Measurements from ENCODE around the gene OPRD1.
"Not testable (repeated sequence)": the region's sequence is repeated elsewhere in the genome, so short reads cannot be mapped to it uniquely, and the experiment has no call there.

Gene OPRD1

GRCh38 chr1:28836421-28836956, 24.5 kb downstream of the OPRD1 start:
- Histone ChIP-seq H4K20me1 (ENCODE audit: insufficient read depth, low read length, poor library complexity, severe bottlenecking) (no peaks in the 10 kb centered on the region), H3K4me2 (ENCODE audit: low read depth, low read length, poor library complexity, severe bottlenecking) (no peak overlapping the region), H3K79me2 (ENCODE audit: insufficient read depth, low read length) (no peaks in the 10 kb centered on the region), H3K9me2 (replicated peaks; ENCODE audit: low read depth, low read length) (no peaks in the 10 kb centered on the region), H3K9ac (ENCODE audit: low read depth, low read length, poor library complexity, severe bottlenecking) (no peak overlapping the region), H3K4me3 (ENCODE audit: low read length, poor library complexity, severe bottlenecking) (no peak overlapping the region), H3K36me3 (ENCODE audit: insufficient read depth, low read length) (no peaks in the 10 kb centered on the region), H3K9me3 (ENCODE audit: insufficient read depth, low read depth, low read length) (no peaks in the 10 kb centered on the region), H3K4me1 (ENCODE audit: insufficient read depth, low read length, poor library complexity, severe bottlenecking) (no peaks in the 10 kb centered on the region), H3K27me3 (ENCODE audit: insufficient read depth, low read length, poor library complexity, severe bottlenecking) (no peaks in the 10 kb centered on the region), H2AFZ (ENCODE audit: low read length) (no peak overlapping the region), H3F3A (ENCODE audit: low read depth) (no peaks in the 10 kb centered on the region)
- TF ChIP-seq CTCF (conservative IDR thresholded peaks at IDR 0.05; ENCODE audit: low read length), result no peak
- TF ChIP-seq EZH2phosphoT487 (IDR thresholded peaks at IDR 0.05; ENCODE audit: borderline replicate concordance), result no peak

- H3K4me1 ChIP-seq (ENCODE audit: insufficient read depth, low read length, poor library complexity, severe bottlenecking), result peaks cover 5% of the 10 kb centered on the region
- no peaks in the 10 kb centered on the region for H3K9me2 ChIP-seq (replicated peaks; ENCODE audit: low read depth, low read length)
- H3K9ac ChIP-seq (ENCODE audit: low read depth, low read length, poor library complexity, severe bottlenecking), result no peak overlapping the region
- no peaks in the 10 kb centered on the region for H3K79me2 ChIP-seq (ENCODE audit: insufficient read depth, low read length)
- H3K9me3 ChIP-seq (ENCODE audit: insufficient read depth, low read depth, low read length), result no peaks in the 10 kb centered on the region
- no peak overlapping the region for H3K4me3 ChIP-seq (ENCODE audit: low read length, poor library complexity, severe bottlenecking)
- H3K4me2 ChIP-seq (ENCODE audit: low read depth, low read length, poor library complexity, severe bottlenecking), result no peak overlapping the region
- no peak overlapping the region for H2AFZ ChIP-seq (ENCODE audit: low read length)
- H3K27me3 ChIP-seq (ENCODE audit: insufficient read depth, low read length, poor library complexity, severe bottlenecking), result no peaks in the 10 kb centered on the region
- H3F3A ChIP-seq (ENCODE audit: low read depth), result no peaks in the 10 kb centered on the region
- H3K36me3 ChIP-seq (ENCODE audit: insufficient read depth, low read length), result no peaks in the 10 kb centered on the region
- no peaks in the 10 kb centered on the region for H4K20me1 ChIP-seq (ENCODE audit: insufficient read depth, low read length, poor library complexity, severe bottlenecking)
- no peak for TF ChIP-seq EZH2phosphoT487 (IDR thresholded peaks at IDR 0.05; ENCODE audit: borderline replicate concordance)
- TF ChIP-seq CTCF (conservative IDR thresholded peaks at IDR 0.05; ENCODE audit: low read length), result no peak
Measured at GRCh38 chr1:28840928-28841544, 29.1 kb downstream of the OPRD1 start.

GRCh38 chr1:28845786-28846543, 34.0 kb downstream of the OPRD1 start:
- Histone ChIP-seq H3K9ac (ENCODE audit: low read depth, low read length, poor library complexity, severe bottlenecking) (peak overlapping the region; percentile 11), H3K4me2 (ENCODE audit: low read depth, low read length, poor library complexity, severe bottlenecking) (peak overlapping the region; percentile 61), H3F3A (ENCODE audit: low read depth) (no peaks in the 10 kb centered on the region), H3K27me3 (ENCODE audit: insufficient read depth, low read length, poor library complexity, severe bottlenecking) (no peaks in the 10 kb centered on the region), H3K79me2 (ENCODE audit: insufficient read depth, low read length) (no peaks in the 10 kb centered on the region), H4K20me1 (ENCODE audit: insufficient read depth, low read length, poor library complexity, severe bottlenecking) (no peaks in the 10 kb centered on the region), H2AFZ (ENCODE audit: low read length) (peak overlapping the region; percentile 96), H3K4me3 (ENCODE audit: low read length, poor library complexity, severe bottlenecking) (peak overlapping the region; percentile 40), H3K36me3 (ENCODE audit: insufficient read depth, low read length) (no peaks in the 10 kb centered on the region), H3K9me3 (ENCODE audit: insufficient read depth, low read depth, low read length) (no peaks in the 10 kb centered on the region), H3K4me1 (ENCODE audit: insufficient read depth, low read length, poor library complexity, severe bottlenecking) (peaks cover 6% of the 10 kb centered on the region), H3K9me2 (replicated peaks; ENCODE audit: low read depth, low read length) (no peaks in the 10 kb centered on the region)
- TF ChIP-seq EZH2phosphoT487 (IDR thresholded peaks at IDR 0.05; ENCODE audit: borderline replicate concordance) (no peak), CTCF (conservative IDR thresholded peaks at IDR 0.05; ENCODE audit: low read length) (peak; percentile 49)

GRCh38 chr1:28847207-28847606, 35.2 kb downstream of the OPRD1 start:
- H3K4me2 ChIP-seq (ENCODE audit: low read depth, low read length, poor library complexity, severe bottlenecking); H3K4me3 ChIP-seq (ENCODE audit: low read length, poor library complexity, severe bottlenecking): not testable (repeated sequence)

More at GRCh38 chr1:28847207-28847606, 35.2 kb downstream of the OPRD1 start:
- H3K4me1 ChIP-seq (ENCODE audit: insufficient read depth, low read length, poor library complexity, severe bottlenecking); H4K20me1 ChIP-seq (ENCODE audit: insufficient read depth, low read length, poor library complexity, severe bottlenecking); H2AFZ ChIP-seq (ENCODE audit: low read length); H3K27me3 ChIP-seq (ENCODE audit: insufficient read depth, low read length, poor library complexity, severe bottlenecking); H3F3A ChIP-seq (ENCODE audit: low read depth); H3K9me2 ChIP-seq (replicated peaks; ENCODE audit: low read depth, low read length); H3K9me3 ChIP-seq (ENCODE audit: insufficient read depth, low read depth, low read length); H3K9ac ChIP-seq (ENCODE audit: low read depth, low read length, poor library complexity, severe bottlenecking); H3K36me3 ChIP-seq (ENCODE audit: insufficient read depth, low read length); H3K79me2 ChIP-seq (ENCODE audit: insufficient read depth, low read length): not testable (repeated sequence)

Measured in Loucy (cell line).